Measurements from ENCODE around the gene KIFBP. TPM values are rescaled to one million over a fixed set of nuclear protein-coding genes. Genes with fewer than 3 reads are reported as not detected.

Gene KIFBP
- total and polyA plus RNA-seq, 2 donors (not counting 3 experiments of a cell fraction or from before 2014, with no cell fraction given) = 17.6 to 39.8 TPM

DNA sequence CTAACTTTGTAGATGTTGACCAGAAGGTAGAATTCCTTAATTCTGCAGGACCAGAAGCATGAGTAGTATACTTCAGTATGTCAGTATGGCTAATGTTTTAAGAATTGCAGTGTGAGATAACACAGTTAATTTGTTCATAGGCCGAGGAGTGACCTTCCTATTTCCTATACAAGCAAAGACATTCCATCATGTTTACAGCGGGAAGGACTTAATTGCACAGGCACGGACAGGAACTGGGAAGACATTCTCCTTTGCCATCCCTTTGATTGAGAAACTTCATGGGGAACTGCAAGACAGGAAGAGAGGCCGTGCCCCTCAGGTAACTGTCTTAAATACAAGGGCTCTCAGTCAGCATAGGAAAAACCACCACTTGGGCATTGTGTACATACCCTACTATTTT lies 25.5 kb upstream of the KIFBP start:
- Histone ChIP-seq H3K27me3 (ENCODE audit: control insufficient read depth in 2 of 2, insufficient read depth in 2 of 2, low read length in 2 of 2) (no peaks in the 10 kb centered on the region), H3K4me3 (replicated peaks in 1 of 3; ENCODE audit: insufficient read depth in 1 of 3, low read depth in 1 of 3, low read length in 3 of 3) (no peak overlapping the region), H2AFZ (ENCODE audit: low read depth, low read length) (no peak overlapping the region), H3K27ac (ENCODE audit: insufficient read depth, low read depth, low read length) (no peak overlapping the region), H4K20me1 (replicated peaks; ENCODE audit: control insufficient read depth, extremely low read depth, insufficient read depth, low read length) (peaks cover 11% of the 10 kb centered on the region), H3K9me1 (replicated peaks; ENCODE audit: control insufficient read depth, extremely low read depth, insufficient read depth, low read length) (no peaks in the 10 kb centered on the region), H3K79me2 (ENCODE audit: control insufficient read depth, insufficient read depth, low read length) (peaks cover 77% of the 10 kb centered on the region), H3K4me1 (ENCODE audit: control insufficient read depth, extremely low read depth, insufficient read depth, low read length) (peaks cover 6% of the 10 kb centered on the region), H3K9ac (replicated peaks; ENCODE audit: extremely low read depth, insufficient read depth, low read length) (no peak overlapping the region), H3K36me3 (ENCODE audit: control insufficient read depth in 2 of 2, extremely low read depth in 1 of 2, insufficient read depth in 2 of 2, low read length in 2 of 2) (peaks cover 22 to 54% of the 10 kb centered on the region in 2 experiments), H3K9me3 (replicated peaks; ENCODE audit: control insufficient read depth, insufficient read depth, low read length) (no peaks in the 10 kb centered on the region), H3K4me2 (ENCODE audit: insufficient read depth, low read length) (no peak overlapping the region)
- FAIRE-seq (no peak), DNase-seq (ENCODE audit: low read depth, low spot score) (peak; percentile 23)
- no TSS peak for BruUV-seq (replicated peaks)
- intact Hi-C loops (cut with micrococcal nuclease) (no loop called here), dilution Hi-C loops (cut with MboI; ENCODE audit: extremely low pct_ligation_motif_present, low sequenced_read_pairs) (no loop called here)
- TF ChIP-seq JUN (IDR thresholded peaks at IDR 0.05; ENCODE audit: borderline replicate concordance, insufficient read depth, insufficient read length, low read depth) = no peak
- TF ChIP-seq FOS (IDR thresholded peaks at IDR 0.05; ENCODE audit: borderline replicate concordance, insufficient read depth, low read length) = no peak
- no peak for TF ChIP-seq EZH2 (IDR thresholded peaks at IDR 0.05; ENCODE audit: borderline replicate concordance, low read depth, low read length, severe bottlenecking)
- no peak for TF ChIP-seq GATA2 (IDR thresholded peaks at IDR 0.05; ENCODE audit: insufficient read depth, insufficient read length, low read depth, low read length)
- TF ChIP-seq POLR2A (IDR thresholded peaks at IDR 0.05; ENCODE audit: low read depth, low read length) = no peak
- no peak for TF ChIP-seq POLR2AphosphoS5 (IDR thresholded peaks at IDR 0.05; ENCODE audit: insufficient read depth, low read depth, low read length)
- TF ChIP-seq MAX (IDR thresholded peaks at IDR 0.05; ENCODE audit: insufficient read depth, insufficient read length) = no peak
- no peak for TF ChIP-seq MYC (IDR thresholded peaks at IDR 0.05; ENCODE audit: low read depth, low read length)
- no peak for TF ChIP-seq CTCF (IDR thresholded peaks at IDR 0.05; ENCODE audit: extremely low read depth in 1 of 2, insufficient read depth in 1 of 2, low read depth in 1 of 2, low read length in 2 of 2)
- CTCF ChIA-PET = no interaction called here
- POLR2A ChIA-PET = no interaction called here

Measured in endothelial cell of umbilical vein (primary cell).